HL-60 (cell line): ENCODE results near the gene LPCAT1.

Experiments used
- DNase-seq, 2 experiments: peaks; one replicate each; pipeline ENCODE4 v3.0.0-alpha.2; 2010 to 2020; ENCODE audit warnings: low read depth in 1 of 2, low spot score in 1 of 2
- H3K27ac ChIP-seq: fragments of 250-450 bp; sonication (Bioruptor Pico); replicated peaks from 2 replicates; pipeline ENCODE4 v1.5.1; 2020; ENCODE audit warnings: mild to moderate bottlenecking, moderate library complexity
- H3K27me3 ChIP-seq: fragments of 250-450 bp; sonication (Bioruptor Pico); 2 replicates; pipeline ENCODE4 v1.5.1; 2021; ENCODE audit warnings: mild to moderate bottlenecking, moderate library complexity; ENCODE audit not compliant: insufficient read depth, poor library complexity, severe bottlenecking
- H3K4me3 ChIP-seq: replicated peaks from 2 replicates; pipeline ENCODE4 v1.5.1; 2011; ENCODE audit warnings: mild to moderate bottlenecking, control low read depth, low read length; ENCODE audit not compliant: insufficient read depth
- CTCF ChIP-seq: IDR thresholded peaks from one replicate; pipeline ENCODE4 v1.5.1; 2011; ENCODE audit warnings: low read length, control low read depth, inconsistent platforms; ENCODE audit not compliant: insufficient read depth
- GABPA ChIP-seq: IDR thresholded peaks from 2 replicates; pipeline ENCODE4 v1.6.1; 2012; ENCODE audit warnings: low read depth
- POLR2AphosphoS5 ChIP-seq: IDR thresholded peaks from 2 replicates; pipeline ENCODE4 v1.6.1; 2012; ENCODE audit warnings: low read depth
- REST ChIP-seq: IDR thresholded peaks from 2 replicates; pipeline ENCODE4 v1.6.1; 2012; ENCODE audit warnings: low read depth; ENCODE audit not compliant: insufficient replicate concordance
- SPI1 ChIP-seq: IDR thresholded peaks from 2 replicates; pipeline ENCODE4 v1.6.1; 2012; ENCODE audit warnings: low read depth, mild to moderate bottlenecking, borderline replicate concordance

The LPCAT1 gene

GRCh38 chr5:1551426-1552301, 27.9 kb upstream of the LPCAT1 start:
- TF ChIP-seq CTCF (no peak), REST (no peak), SPI1 (no peak), GABPA (no peak), POLR2AphosphoS5 (no peak)
- DNase-seq: no peak

GRCh38 chr5:1550287-1551076, 26.7 kb upstream of the LPCAT1 start:
- TF ChIP-seq REST (no peak), SPI1 (no peak)
- Histone ChIP-seq H3K27ac (no peak overlapping the region), H3K4me3 (no peak overlapping the region), H3K27me3 (no peaks in the 10 kb centered on the region)
- no peak for DNase-seq

More at GRCh38 chr5:1551426-1552301, 27.9 kb upstream of the LPCAT1 start:
- Histone ChIP-seq H3K27me3 (no peaks in the 10 kb centered on the region), H3K4me3 (no peak overlapping the region), H3K27ac (no peak overlapping the region)

GRCh38 chr5:1549475-1550030, 25.8 kb upstream of the LPCAT1 start:
- H3K4me3 ChIP-seq: no peak overlapping the region
- DNase-seq: no peak
- TF ChIP-seq SPI1: no peak
- TF ChIP-seq GABPA: no peak
- no peak for TF ChIP-seq POLR2AphosphoS5
- no peak for TF ChIP-seq CTCF
- H3K27ac ChIP-seq: no peak overlapping the region
- H3K27me3 ChIP-seq: no peaks in the 10 kb centered on the region

- TF ChIP-seq CTCF (no peak), POLR2AphosphoS5 (no peak), REST (no peak), GABPA (no peak), SPI1 (no peak)
- Histone ChIP-seq H3K27me3 (no peaks in the 10 kb centered on the region), H3K4me3 (no peak overlapping the region), H3K27ac (no peak overlapping the region)
- no peak for DNase-seq
Observed at GRCh38 chr5:1548702-1549474, 25.1 kb upstream of the LPCAT1 start.
